C1 segment of cervical spinal cord (tissue), 14 donors: ENCODE data around the gene ITGA2B.
"Not testable (repeated sequence)": the region's sequence is repeated elsewhere in the genome, so short reads cannot be mapped to it uniquely, and the experiment has no call there.

Source experiments
- DNase-seq, 14 donors: peaks; one replicate each; lab custom pipeline; 2025; lab: John Stamatoyannopoulos, UW

Gene ITGA2B

DNA sequence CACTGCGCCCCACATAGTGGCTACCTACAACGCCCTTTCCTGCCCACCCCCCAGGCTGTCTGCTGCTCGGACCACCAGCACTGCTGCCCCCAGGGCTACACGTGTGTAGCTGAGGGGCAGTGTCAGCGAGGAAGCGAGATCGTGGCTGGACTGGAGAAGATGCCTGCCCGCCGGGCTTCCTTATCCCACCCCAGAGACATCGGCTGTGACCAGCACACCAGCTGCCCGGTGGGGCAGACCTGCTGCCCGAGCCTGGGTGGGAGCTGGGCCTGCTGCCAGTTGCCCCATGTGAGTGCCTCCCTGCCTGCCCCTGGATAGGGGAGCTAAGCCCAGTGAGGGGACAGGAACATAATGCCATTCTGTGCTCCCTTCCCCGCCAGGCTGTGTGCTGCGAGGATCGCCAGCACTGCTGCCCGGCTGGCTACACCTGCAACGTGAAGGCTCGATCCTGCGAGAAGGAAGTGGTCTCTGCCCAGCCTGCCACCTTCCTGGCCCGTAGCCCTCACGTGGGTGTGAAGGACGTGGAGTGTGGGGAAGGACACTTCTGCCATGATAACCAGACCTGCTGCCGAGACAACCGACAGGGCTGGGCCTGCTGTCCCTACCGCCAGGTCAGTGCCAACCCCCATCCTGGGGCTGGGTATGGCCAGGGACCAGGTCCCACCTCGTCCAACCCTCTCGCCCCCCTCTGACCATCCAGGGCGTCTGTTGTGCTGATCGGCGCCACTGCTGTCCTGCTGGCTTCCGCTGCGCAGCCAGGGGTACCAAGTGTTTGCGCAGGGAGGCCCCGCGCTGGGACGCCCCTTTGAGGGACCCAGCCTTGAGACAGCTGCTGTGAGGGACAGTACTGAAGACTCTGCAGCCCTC lies 37.3 kb downstream of the ITGA2B start:
- no peak for DNase-seq

DNA sequence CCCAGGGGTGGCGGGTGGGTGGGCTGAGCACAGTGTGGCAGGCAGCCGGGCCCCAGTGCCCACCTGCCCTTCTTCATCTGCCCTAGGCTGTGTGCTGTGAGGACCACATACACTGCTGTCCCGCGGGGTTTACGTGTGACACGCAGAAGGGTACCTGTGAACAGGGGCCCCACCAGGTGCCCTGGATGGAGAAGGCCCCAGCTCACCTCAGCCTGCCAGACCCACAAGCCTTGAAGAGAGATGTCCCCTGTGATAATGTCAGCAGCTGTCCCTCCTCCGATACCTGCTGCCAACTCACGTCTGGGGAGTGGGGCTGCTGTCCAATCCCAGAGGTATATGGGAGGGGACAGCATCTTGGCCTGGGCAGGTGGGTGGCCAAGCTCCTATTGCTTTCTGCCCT lies 38.0 kb downstream of the ITGA2B start:
- DNase-seq: no peak

DNA sequence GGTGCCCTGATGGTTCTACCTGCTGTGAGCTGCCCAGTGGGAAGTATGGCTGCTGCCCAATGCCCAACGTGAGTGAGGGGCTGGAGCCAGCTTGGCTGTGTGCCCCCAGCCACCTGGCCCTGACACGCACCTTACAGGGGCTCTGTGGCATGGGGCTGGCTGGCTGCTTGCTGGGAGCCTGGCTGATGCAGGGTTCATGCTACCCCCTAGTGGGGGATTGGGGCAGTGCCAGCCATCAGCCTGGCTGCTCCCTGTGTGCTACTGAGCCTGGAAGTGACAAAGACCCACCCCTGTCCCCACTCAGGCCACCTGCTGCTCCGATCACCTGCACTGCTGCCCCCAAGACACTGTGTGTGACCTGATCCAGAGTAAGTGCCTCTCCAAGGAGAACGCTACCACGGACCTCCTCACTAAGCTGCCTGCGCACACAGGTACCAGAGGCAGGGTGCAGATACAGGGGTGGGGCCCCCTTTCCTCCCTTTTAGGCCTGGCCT lies 38.7 kb downstream of the ITGA2B start:
- DNase-seq: peak in 9 of 14 donors; percentile 4 to 60 (median 23)

DNA sequence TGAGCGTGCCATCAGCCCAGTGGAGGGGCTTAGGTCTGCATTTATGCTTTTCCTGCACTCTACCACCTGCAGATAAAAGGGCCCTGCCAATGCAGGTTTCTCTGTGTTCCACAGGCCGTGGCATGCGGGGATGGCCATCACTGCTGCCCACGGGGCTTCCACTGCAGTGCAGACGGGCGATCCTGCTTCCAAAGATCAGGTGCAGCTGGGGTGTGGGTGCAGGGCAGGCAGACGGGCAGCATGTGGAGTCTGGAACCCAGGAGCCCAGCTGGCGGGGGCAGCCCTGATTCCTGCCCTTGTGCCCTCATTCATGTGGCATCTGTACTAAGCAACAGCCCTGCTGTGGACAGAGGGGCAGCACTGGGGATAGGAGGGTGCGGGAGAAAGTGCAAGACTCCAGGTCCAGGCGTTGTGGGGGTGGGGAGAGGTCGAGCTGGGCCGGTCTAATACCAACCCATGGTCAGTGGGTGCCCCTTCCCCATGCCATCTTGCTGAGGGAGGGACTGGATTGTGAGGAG lies 39.8 kb downstream of the ITGA2B start:
- no peak for DNase-seq

DNA sequence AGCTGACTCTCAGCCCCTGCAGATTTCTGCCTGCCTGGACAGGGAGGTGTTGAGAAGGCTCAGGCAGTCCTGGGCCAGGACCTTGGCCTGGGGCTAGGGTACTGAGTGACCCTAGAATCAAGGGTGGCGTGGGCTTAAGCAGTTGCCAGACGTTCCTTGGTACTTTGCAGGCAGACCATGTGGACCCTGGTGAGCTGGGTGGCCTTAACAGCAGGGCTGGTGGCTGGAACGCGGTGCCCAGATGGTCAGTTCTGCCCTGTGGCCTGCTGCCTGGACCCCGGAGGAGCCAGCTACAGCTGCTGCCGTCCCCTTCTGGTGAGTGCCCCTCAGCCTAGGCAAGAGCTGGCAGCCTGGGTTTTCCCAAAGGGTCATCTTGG lies 40.5 kb downstream of the ITGA2B start:
- DNase-seq: no peak

DNA sequence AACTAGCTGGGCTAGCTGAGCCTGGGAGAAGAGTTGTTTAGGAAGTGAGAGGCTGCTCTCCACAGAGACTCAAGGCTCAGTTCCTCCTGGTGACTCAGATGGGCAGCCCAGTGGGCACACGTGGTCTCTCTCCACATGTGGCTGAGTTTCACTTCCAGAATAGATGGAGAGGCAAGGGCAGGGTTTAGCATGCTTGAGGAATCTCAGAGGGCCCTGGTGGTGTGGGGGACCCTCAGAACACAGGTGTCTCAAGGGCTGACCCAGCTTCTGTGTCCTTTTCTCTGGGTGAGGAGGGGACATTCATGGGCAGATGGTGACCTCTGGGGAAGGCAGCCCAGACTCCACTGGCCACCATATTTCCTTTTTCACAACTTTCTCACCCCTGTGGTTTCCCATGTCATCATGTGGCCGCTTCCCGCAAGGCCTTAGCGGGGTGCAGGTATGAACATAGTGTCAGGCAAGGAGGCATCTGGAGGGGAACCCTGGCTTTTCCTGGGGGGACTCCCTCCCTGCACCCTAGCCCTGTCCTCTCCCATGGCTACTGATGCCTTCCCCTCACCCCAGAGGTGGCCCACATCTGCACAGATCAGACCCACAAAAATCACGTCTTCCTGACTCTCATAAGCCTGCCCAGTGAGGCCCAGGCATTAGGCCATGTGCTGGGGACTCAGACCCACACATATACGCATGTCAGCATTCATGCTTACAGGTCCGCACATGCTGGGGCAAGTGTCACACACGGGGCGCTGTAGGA lies 41.0 kb downstream of the ITGA2B start:
- peak in 9 of 14 donors; percentile 24 to 68 (median 39) for DNase-seq

DNA sequence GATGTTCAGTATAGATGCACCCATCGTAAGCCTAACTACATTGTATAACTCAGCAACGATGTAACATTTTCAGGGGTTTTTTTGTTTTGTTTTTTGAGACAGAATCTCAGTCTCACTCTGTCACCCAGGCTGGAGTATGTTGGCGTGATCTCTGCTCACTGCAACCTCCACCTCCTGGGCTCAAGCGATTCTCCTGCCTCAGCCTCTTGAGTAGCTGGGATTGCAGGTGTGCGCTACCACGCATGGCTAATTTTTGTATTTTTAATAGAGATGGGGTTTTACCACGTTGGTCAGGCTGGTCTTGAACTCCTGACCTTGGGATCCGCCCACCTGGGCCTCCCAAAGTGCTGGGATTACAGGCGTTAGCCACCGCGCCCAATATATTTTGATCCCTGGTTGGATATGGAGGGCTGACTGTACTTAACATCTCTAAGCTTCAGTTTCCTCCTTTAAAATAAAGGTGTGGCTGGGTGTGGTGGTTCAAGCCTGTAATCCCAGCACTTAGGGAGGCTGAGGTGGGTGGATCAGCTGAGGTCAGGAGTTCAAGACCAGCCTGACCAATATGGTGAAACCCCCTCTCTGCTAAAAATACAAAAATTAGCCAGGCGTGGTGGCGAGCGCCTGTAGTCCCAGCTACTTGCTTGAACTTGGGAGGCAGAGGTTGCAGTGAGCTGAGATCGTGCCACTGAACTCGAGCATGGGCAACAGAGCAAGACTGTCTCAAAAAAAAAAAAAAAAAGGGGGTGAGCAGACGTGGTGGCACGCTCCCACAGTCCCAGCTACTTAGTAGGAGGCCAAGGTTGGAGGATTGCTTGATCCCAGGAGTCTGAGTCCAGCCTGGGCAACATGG lies 42.0 kb downstream of the ITGA2B start:
- DNase-seq: not testable (repeated sequence)

DNA sequence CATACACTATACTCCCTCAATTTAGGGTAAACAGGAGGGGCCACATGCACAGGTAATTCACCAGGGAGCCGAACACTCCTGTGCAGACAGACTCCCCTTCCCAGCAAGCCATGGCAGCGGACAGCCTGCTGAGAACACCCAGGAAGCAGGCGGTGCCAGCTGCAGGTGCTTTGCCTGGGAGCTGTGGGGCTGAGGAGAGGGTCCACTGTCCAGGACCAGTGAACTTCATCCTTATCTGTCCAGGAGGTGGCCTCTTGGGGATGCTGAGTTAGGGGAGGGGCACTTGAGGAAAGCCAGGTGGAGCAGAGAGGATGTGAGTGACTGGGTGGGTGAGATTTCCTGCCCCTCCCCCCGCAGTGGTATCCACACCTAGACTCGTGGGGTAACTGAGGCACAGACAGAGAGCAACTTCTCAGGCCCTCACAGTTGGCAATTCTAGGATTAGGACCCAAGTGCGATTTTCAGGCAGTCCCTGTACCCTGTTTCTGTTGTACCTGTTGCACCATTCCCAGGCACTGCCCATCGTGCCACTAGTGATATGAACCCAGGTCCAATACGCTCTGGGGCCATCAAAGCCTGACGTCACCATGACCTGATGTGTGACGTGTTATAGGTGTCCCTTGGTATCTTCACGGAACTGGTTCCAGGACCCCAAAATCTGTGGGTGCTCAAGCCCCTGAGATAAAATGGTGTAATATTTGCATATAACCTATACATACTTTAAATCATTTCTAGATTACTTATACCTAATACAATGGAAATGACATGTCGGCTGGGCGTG lies 43.2 kb downstream of the ITGA2B start:
- DNase-seq: no peak

DNA sequence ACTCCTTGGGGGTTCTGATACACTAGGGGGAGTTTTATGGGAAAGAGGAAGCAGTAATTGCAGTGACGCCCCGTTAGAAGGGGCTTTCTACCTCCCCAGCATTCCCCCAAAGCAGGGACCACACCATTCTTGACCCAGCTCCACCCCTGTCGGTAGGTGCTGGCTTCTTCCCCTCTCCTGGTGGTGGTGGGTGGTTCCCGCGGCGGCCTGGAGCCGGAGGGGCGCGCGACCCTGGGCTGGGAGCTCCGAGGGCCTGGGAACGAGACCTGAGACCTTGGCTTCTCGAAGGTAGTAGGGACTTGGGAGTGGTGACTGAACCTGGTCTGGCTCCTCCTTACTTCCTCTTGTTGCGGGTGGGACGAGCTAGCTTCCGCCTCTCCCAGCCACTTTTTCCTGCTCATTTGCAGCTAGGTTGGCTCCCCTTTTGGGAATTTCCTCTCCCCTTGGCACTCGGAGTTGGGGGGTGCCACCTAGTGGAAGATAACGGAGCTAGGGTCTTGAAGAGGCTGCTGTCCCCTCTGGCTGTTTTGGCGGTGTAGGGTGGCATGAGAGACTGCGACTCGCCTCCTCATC lies 43.9 kb downstream of the ITGA2B start:
- peak in 11 of 14 donors; percentile 33 to 80 (median 55) for DNase-seq

DNA sequence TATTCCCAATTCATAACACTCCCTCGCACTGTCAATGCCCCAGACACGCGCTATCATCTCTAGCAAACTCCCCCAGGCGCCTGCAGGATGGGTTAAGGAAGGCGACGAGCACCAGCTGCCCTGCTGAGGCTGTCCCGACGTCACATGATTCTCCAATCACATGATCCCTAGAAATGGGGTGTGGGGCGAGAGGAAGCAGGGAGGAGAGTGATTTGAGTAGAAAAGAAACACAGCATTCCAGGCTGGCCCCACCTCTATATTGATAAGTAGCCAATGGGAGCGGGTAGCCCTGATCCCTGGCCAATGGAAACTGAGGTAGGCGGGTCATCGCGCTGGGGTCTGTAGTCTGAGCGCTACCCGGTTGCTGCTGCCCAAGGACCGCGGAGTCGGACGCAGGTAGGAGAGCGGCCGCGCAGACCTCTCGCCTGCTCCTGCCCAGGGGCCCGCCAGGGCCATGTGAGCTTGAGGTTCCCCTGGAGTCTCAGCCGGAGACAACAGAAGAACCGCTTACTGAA lies 44.5 kb downstream of the ITGA2B start, which contains the start of gene GRN:
TSS of gene GRN (plus strand) at position 364 of the 515 bp plus-strand sequence. CDS start 3,863 bp downstream, outside the sequence.
- peak; percentile 84 to 99 (median 93) for DNase-seq

DNA sequence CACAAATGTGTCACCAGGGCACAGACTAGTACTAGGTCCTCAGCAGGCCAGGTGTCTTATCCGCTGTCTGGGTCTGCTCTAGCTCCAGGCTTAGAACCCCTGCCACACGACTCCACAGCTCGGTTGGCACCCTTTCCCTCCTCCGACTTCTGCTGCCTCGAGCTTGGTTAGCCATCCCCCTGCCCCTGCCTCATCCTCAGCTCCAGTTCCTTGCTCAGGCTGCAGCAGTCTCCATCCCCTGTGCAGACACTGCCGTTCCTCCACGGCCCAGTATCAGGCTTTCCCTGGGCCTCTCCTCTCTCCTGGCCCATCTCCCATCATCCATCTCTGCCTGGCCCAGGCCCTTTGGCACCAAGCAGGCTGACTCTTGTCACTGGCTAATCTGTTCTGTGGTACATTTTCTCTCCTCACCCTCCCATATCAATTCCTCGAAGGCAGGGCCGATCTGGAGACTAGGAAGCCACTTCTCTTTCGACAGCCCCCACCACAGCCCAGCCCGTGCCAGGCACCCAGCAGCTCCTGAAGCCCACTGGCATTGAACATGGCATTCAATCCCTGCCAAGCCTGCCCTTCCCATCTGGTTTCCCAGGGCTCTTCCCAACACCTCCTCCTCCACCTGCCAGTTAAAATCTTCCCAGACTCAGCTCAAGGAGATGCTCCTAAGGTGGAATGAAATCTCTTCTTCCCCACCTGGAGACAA lies 45.8 kb downstream of the ITGA2B start:
- peak in 1 of 14 donors; percentile 38 for DNase-seq

DNA sequence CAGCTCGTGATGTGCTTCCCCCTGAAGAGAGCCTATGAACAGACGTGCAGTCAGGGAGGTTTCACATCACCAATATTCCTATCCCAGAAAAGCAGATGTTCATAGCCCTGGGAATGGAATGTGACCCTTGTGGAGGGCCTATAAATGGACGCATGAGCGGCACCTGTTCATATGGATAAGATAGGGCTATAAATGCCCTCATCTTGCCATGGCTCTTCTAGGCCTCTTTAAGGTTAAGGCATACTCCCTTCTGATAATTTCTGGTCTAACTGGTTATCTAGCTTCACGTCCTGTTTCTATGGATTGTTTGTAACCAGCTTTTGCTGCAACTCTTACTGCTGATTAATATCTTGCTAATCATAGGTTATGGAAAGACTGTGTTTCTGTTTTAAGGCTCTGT lies 48.9 kb downstream of the ITGA2B start:
- DNase-seq: not testable (repeated sequence)

DNA sequence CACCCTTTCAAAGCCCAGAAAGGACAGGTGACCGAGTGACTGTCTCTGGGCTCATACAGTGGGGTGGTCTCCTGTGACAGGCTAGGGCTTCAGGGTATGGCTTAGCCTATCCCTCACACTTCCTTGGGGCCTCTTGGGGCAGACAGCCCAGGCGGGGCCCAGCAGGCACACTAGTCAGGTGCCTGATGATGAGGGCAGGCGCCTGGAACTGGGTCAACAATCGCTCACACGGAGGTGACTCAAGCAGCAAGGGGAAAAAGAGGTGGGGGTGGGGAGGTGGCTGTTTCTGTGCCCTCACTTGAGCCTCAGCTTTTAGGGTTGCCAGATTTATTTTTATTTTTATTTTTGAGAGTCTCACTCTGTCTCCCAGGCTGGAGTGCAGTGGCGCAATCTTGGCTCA lies 50.7 kb downstream of the ITGA2B start:
- no peak for DNase-seq

DNA sequence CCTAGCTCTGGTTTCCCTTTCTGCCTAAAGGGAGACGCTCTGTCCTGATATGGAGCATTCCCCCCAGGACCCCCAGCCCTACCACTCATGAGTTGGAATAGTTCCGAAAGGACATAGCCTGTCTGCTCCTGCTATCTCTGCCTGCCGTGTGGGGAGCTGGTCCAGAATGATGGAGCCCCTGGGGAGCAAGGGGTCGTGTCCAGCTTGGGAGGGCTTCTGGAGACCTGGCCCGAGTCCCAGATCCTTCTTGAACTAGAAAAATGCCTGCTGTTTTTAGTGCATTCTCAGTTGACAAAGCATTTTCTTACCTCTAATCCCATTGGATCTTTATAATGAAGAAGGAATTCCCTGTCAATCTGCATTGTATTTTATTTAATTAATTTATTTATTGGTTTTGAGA lies 53.5 kb downstream of the ITGA2B start:
- no peak for DNase-seq

DNA sequence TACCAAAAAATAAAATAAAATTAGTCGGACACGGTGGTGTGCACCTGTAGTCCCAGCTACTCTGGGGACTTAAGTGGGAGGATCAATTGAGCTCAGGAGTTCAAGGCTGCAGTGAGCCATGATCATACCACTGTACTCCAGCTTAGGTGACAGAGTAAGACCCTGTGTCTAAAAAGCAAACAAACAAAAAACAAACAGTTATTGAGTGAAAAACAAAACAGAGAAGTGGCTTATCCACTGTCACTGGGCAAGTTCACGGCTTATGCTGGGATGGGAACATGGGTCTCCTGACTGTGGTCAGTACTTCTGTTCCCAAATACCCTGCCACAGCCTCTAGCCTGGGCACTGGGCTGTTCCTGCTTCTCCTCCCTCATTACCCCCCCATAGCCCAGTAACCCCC lies 53.9 kb downstream of the ITGA2B start:
- no peak for DNase-seq

DNA sequence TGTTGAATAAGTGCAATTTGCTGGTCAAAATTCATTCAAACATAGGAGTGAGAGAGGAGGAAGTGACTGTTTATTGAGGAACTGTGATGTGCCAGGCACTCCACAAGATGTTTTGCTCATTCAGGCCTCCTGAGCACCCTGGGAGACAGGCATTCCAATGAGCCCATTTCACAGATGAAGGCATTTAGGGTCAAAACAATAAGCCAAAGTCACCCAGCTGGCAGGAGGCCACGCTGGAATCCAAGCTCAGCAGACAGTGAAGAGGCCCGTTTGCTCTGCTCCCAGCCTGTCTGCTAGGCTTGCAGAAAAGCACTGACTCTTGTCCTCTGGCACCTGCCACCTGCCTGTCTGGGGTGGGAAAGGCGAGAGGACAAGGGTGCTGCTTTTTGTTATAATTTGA lies 54.7 kb downstream of the ITGA2B start:
- no peak for DNase-seq

DNA sequence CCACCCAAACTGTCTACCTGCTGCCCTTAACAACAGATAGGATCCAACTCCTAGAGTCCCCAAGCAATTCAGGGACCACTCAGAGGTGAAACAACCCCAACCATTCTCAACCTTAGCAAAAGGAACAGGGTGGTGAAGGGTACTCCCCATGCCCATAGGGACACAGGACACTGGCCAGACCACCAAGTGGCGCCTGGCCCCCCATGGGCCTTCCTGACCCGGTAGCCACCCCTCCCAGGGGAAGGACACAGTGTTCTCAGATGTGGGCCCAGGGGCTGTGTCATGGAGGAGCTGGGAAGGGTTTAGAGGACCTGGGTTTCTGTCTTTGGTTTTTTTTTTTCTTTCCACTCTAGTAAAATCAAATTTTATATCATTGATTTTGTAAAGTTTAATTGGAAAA lies 55.1 kb downstream of the ITGA2B start:
- no peak for DNase-seq

DNA sequence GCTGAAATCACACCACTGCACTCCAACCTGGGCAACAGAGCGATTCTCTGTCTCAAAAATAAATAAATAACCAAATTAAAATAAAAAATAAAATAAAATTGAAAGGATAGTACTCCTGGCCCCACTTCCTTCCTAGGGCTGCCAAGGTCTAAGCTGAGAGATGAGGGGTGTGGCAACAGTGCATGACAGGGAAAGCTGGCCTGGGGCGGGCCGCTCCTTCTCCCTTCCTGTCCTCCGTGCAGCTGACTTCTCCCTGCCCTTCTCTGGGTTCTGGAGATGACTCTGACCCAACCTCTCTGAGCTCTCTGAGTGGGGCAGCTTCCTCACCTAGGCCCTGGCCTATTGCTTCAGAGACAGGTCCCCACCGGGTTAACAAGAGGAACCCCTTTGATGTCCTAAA lies 56.1 kb downstream of the ITGA2B start:
- DNase-seq: no peak

DNA sequence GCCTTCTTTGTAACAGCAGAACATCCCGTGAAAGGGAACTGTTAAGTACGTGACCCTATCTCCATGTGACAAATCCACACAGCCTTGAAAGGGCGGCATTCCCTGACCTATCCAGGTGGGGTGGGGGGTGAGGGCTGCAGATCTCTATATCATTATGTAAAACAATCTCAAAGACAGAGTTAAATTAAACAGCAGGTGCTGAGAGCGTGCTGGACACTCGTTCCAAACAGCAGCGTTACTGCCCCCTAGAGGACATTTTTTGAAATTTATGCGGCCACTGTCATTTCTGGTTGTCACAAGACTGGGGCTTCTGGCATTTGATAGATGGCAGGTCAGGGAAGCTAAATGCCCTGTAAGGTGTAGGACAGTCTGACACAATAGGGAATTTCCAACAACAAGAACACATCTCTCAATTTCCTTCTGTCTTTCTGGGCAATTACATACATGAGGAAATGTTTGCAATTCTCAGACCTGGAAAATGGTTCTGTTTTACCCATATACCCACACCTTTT lies 58.1 kb downstream of the ITGA2B start:
- DNase-seq: peak in 10 of 14 donors; percentile 24 to 77 (median 47)
